ENCODE results near the gene CCDC88C.

Gene CCDC88C

GRCh38 chr14:91406982-91407381, 10.6 kb downstream of the CCDC88C start:
- Histone ChIP-seq H3K36me3 (ENCODE audit: insufficient read depth) (no peaks in the 10 kb centered on the region), H3K4me3 (IDR thresholded peaks at IDR 0.05; ENCODE audit: insufficient read depth, low read depth, low read length) (no peak overlapping the region), H3K4me2 (no peak overlapping the region), H3K27ac (no peak overlapping the region), H3K27me3 (ENCODE audit: insufficient read depth, low read depth) (no peaks in the 10 kb centered on the region), H3K4me1 (ENCODE audit: low read depth, poor library complexity, severe bottlenecking) (peaks cover 15% of the 10 kb centered on the region), H4K20me1 (ENCODE audit: insufficient read depth) (peaks cover 3% of the 10 kb centered on the region; the same call in 1 of the 2 replicates), H3K79me2 (ENCODE audit: insufficient read depth, low read depth) (peaks cover 91% of the 10 kb centered on the region), H3K9ac (no peak overlapping the region), H2AFZ (ENCODE audit: low read depth) (no peak overlapping the region)
- no peak for TF ChIP-seq CTCF (conservative IDR thresholded peaks at IDR 0.05; ENCODE audit: low read depth, low read length)

GRCh38 chr14:91406451-91406850, 11.2 kb downstream of the CCDC88C start:
- Histone ChIP-seq H4K20me1 (ENCODE audit: insufficient read depth) (peaks cover 8% of the 10 kb centered on the region; the same call in 1 of the 2 replicates), H3K9ac (no peak overlapping the region), H2AFZ (ENCODE audit: low read depth) (no peak overlapping the region), H3K79me2 (ENCODE audit: insufficient read depth, low read depth) (peaks cover 91% of the 10 kb centered on the region), H3K27ac (no peak overlapping the region), H3K4me2 (no peak overlapping the region), H3K27me3 (ENCODE audit: insufficient read depth, low read depth) (no peaks in the 10 kb centered on the region), H3K36me3 (ENCODE audit: insufficient read depth) (no peaks in the 10 kb centered on the region), H3K4me3 (IDR thresholded peaks at IDR 0.05; ENCODE audit: insufficient read depth, low read depth, low read length) (no peak overlapping the region), H3K4me1 (ENCODE audit: low read depth, poor library complexity, severe bottlenecking) (peaks cover 16% of the 10 kb centered on the region)
- TF ChIP-seq CTCF (conservative IDR thresholded peaks at IDR 0.05; ENCODE audit: low read depth, low read length) = no peak

- H3K4me2 ChIP-seq = no peak overlapping the region
Measured at GRCh38 chr14:91405724-91406435, 11.7 kb downstream of the CCDC88C start.

GRCh38 chr14:91405241-91405721, 12.3 kb downstream of the CCDC88C start:
- H3K4me1 ChIP-seq (ENCODE audit: low read depth, poor library complexity, severe bottlenecking) = peaks cover 21% of the 10 kb centered on the region
- H3K36me3 ChIP-seq (ENCODE audit: insufficient read depth) = no peaks in the 10 kb centered on the region
- H2AFZ ChIP-seq (ENCODE audit: low read depth) = no peak overlapping the region
- peaks cover 8% of the 10 kb centered on the region; the same call in 1 of the 2 replicates for H4K20me1 ChIP-seq (ENCODE audit: insufficient read depth)
- no peak overlapping the region for H3K4me3 ChIP-seq (IDR thresholded peaks at IDR 0.05; ENCODE audit: insufficient read depth, low read depth, low read length)
- no peak overlapping the region for H3K9ac ChIP-seq
- no peak overlapping the region for H3K27ac ChIP-seq
- H3K4me2 ChIP-seq = no peak overlapping the region
- TF ChIP-seq CTCF (conservative IDR thresholded peaks at IDR 0.05; ENCODE audit: low read depth, low read length) = no peak
- H3K27me3 ChIP-seq (ENCODE audit: insufficient read depth, low read depth) = no peaks in the 10 kb centered on the region
- H3K79me2 ChIP-seq (ENCODE audit: insufficient read depth, low read depth) = peaks cover 92% of the 10 kb centered on the region

More at GRCh38 chr14:91405724-91406435, 11.7 kb downstream of the CCDC88C start:
- Histone ChIP-seq H2AFZ (ENCODE audit: low read depth) (no peak overlapping the region), H3K27ac (no peak overlapping the region), H3K4me3 (IDR thresholded peaks at IDR 0.05; ENCODE audit: insufficient read depth, low read depth, low read length) (no peak overlapping the region), H3K79me2 (ENCODE audit: insufficient read depth, low read depth) (peaks cover 91% of the 10 kb centered on the region), H3K36me3 (ENCODE audit: insufficient read depth) (no peaks in the 10 kb centered on the region), H3K27me3 (ENCODE audit: insufficient read depth, low read depth) (no peaks in the 10 kb centered on the region), H4K20me1 (ENCODE audit: insufficient read depth) (peaks cover 8% of the 10 kb centered on the region; the same call in 1 of the 2 replicates), H3K9ac (no peak overlapping the region), H3K4me1 (ENCODE audit: low read depth, poor library complexity, severe bottlenecking) (peaks cover 18% of the 10 kb centered on the region)
- TF ChIP-seq CTCF (conservative IDR thresholded peaks at IDR 0.05; ENCODE audit: low read depth, low read length) = no peak

Measured in KMS-11 (cell line).